GM19023 (cell line): Measurements from ENCODE around the gene GNG7.
"Not testable (repeated sequence)": the region's sequence is repeated elsewhere in the genome, so short reads cannot be mapped to it uniquely, and the experiment has no call there.

Experiments used
- ATAC-seq: cut with Tn5 transposase; IDR thresholded peaks from one replicate; pipeline ENCODE4 v1.9.1; 2021; ENCODE audit warnings: mild to moderate bottlenecking, moderate library complexity; ENCODE audit not compliant: unreplicated experiment

The GNG7 gene

GRCh38 chr19:2476451-2477140 is 225.9 kb downstream of the GNG7 start:
- peak; percentile 5 for ATAC-seq

GRCh38 chr19:2475702-2476450 is 226.6 kb downstream of the GNG7 start, which contains the start of gene GADD45B:
Gene GADD45B (plus strand): TSS chr19:2476127. CDS start chr19:2476359, 232 bp downstream.
- ATAC-seq: peak; percentile 47

- ATAC-seq: peak; percentile 5
Measured at GRCh38 chr19:2475018-2475701, 227.3 kb downstream of the GNG7 start.

GRCh38 chr19:2474232-2475017 is 228.1 kb downstream of the GNG7 start:
- ATAC-seq: no peak

- not testable (repeated sequence) for ATAC-seq
Measured at GRCh38 chr19:2469915-2470200, 232.6 kb downstream of the GNG7 start.

- no peak for ATAC-seq
Measured at GRCh38 chr19:2469102-2469914, 233.2 kb downstream of the GNG7 start.

GRCh38 chr19:2468596-2468995 is 233.9 kb downstream of the GNG7 start:
- ATAC-seq: no peak

GRCh38 chr19:2464389-2464788 is 238.1 kb downstream of the GNG7 start:
- no peak for ATAC-seq

- not testable (repeated sequence) for ATAC-seq
Measured at GRCh38 chr19:2463694-2464093, 238.8 kb downstream of the GNG7 start.

- no peak for ATAC-seq
Measured at GRCh38 chr19:2462635-2463421, 239.7 kb downstream of the GNG7 start.

GRCh38 chr19:2461751-2462634 is 240.5 kb downstream of the GNG7 start:
- ATAC-seq: no peak
